ENCODE data around the gene SLCO3A1.
A peak's percentile ranks its signal among the peaks of the same experiment; 100 is the strongest.

The SLCO3A1 gene

DNA sequence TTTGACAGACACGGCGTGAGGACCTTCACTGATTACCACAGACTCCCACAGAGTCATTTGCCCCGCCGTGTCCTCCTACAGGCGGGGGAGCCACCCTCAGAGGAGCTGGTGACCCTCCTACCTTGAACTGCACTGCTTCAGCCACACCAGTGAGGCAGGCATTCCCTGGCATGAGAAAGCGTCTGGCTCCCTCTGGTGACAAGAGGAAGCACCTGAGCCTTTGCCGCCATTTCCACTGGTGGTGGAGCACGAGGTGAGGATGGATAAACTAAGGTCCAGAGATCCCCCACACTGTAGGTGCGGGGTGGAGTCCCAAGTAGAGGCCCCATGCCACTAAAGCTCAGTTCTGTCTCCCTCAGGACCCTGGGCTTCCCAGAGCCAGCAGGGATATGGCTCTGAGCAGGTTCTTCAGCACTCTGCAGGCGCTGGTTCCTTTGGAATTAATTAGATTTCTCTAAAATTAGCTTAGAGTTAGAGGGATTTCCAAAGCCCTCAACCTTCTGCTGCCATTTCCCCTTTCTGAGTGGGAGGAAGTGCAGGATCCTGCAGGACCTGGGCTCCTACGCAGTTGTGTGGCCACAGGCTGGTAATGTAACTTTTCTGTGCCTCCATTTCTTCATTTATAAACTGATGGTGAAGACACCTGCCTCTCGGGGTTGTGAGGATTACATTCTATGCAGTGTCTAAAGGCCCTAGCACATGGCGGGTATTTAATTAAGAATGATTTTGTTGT, 224.0 kb downstream of the SLCO3A1 start:
- peak; percentile 67 for DNase-seq (ENCODE audit: low spot score)
- in situ Hi-C loops (cut with MboI; ENCODE audit: low pct_unique_long_range_greater_than_20kb, low sequenced_read_pairs, unreplicated experiment), result loop anchor here (25.0 kb wide), 2 partner anchors 365 to 635 kb away; no protein-coding TSS in a partner anchor
- peak; percentile 75 for TF ChIP-seq CTCF (IDR thresholded peaks at IDR 0.05; ENCODE audit: extremely low read depth, insufficient read depth, missing control alignments)

- no peak for DNase-seq (ENCODE audit: low spot score)
- in situ Hi-C loops (cut with MboI; ENCODE audit: low pct_unique_long_range_greater_than_20kb, low sequenced_read_pairs, unreplicated experiment), result loop anchor here (25.0 kb wide), 2 partner anchors 366 to 634 kb away; no protein-coding TSS in a partner anchor
- TF ChIP-seq CTCF (IDR thresholded peaks at IDR 0.05; ENCODE audit: extremely low read depth, insufficient read depth, missing control alignments), result no peak
These were observed 224.8 kb downstream of the SLCO3A1 start for GRCh38 chr15:92078270-92078669.

GRCh38 chr15:92079047-92079446, 225.5 kb downstream of the SLCO3A1 start:
- TF ChIP-seq CTCF (IDR thresholded peaks at IDR 0.05; ENCODE audit: extremely low read depth, insufficient read depth, missing control alignments), result peak; percentile 39
- in situ Hi-C loops (cut with MboI; ENCODE audit: low pct_unique_long_range_greater_than_20kb, low sequenced_read_pairs, unreplicated experiment), result loop anchor here (25.0 kb wide), 2 partner anchors 367 to 633 kb away; no protein-coding TSS in a partner anchor
- DNase-seq (ENCODE audit: low spot score), result no peak

DNA sequence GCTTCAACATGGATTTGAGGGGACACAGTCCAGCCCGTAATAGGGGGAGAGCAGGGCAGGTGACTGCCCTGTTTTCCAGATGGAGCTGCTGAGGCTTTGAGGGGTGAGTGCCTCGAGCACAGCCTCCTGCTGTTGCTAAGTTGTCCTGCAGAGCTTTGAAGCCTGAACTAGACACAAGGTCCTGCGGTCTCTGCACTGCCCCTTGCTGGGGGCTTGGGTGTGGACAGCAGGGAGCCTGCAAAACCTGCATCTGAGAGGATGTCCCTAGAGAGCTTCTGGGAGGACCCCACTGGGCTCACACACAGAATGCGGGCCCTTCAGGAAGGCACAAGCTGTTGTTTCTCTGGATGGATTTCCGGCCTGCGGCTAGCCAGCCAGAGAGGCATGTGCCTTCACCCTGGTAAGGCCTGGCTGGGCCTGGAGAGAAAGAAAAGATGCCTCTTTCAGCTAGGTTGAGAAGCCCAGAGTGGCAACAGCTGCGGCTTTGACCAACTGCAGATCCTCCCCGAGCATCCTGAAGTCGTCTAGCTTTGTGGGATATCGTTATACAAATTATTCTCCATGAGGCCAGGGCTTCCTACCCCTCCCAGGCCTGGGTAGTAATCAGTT, 226.2 kb downstream of the SLCO3A1 start:
- in situ Hi-C loops (cut with MboI; ENCODE audit: low pct_unique_long_range_greater_than_20kb, low sequenced_read_pairs, unreplicated experiment), result loop anchor here (10.0 to 25.0 kb wide), 3 partner anchors 367 to 775 kb away; no protein-coding TSS in a partner anchor
- TF ChIP-seq CTCF (IDR thresholded peaks at IDR 0.05; ENCODE audit: extremely low read depth, insufficient read depth, missing control alignments), result no peak
- DNase-seq (ENCODE audit: low spot score), result no peak

GRCh38 chr15:92082006-92082843, 228.7 kb downstream of the SLCO3A1 start:
- in situ Hi-C loops (cut with MboI; ENCODE audit: low pct_unique_long_range_greater_than_20kb, low sequenced_read_pairs, unreplicated experiment), result loop anchor here (10.0 to 25.0 kb wide), 3 partner anchors 370 to 777 kb away; no protein-coding TSS in a partner anchor
- peak; percentile 57 for DNase-seq (ENCODE audit: low spot score)
- peak; percentile 83 for TF ChIP-seq CTCF (IDR thresholded peaks at IDR 0.05; ENCODE audit: extremely low read depth, insufficient read depth, missing control alignments)

- DNase-seq (ENCODE audit: low spot score), result no peak
- no peak for TF ChIP-seq CTCF (IDR thresholded peaks at IDR 0.05; ENCODE audit: extremely low read depth, insufficient read depth, missing control alignments)
- in situ Hi-C loops (cut with MboI; ENCODE audit: low pct_unique_long_range_greater_than_20kb, low sequenced_read_pairs, unreplicated experiment), result loop anchor here (10.0 to 25.0 kb wide), 3 partner anchors 371 to 778 kb away; no protein-coding TSS in a partner anchor
These were observed 229.7 kb downstream of the SLCO3A1 start for GRCh38 chr15:92083190-92083589.

All from GM13977 (cell line).